GM12878 (cell line): ENCODE data around the gene KAT2A. TPM values are rescaled to one million over a fixed set of nuclear protein-coding genes. Genes with fewer than 3 reads are reported as not detected.

Experiments
- BMI1 ChIP-seq: fragments of 450-650 bp; IDR thresholded peaks from 2 replicates; pipeline ENCODE4 v1.6.1; 2016; ENCODE audit warnings: mild to moderate bottlenecking, moderate library complexity, borderline replicate concordance
- BRCA1 ChIP-seq: IDR thresholded peaks from 2 replicates; pipeline ENCODE4 v1.6.1; 2011; ENCODE audit warnings: low read depth, low read length, improper control_type of control experiment
- CREB1 ChIP-seq: IDR thresholded peaks from 2 replicates; pipeline ENCODE4 v1.6.1; 2012; ENCODE audit warnings: low read depth, mild to moderate bottlenecking, inconsistent platforms
- HDGF ChIP-seq: fragments of 450-650 bp; IDR thresholded peaks from 2 replicates; pipeline ENCODE4 v1.6.1; 2016; ENCODE audit warnings: antibody characterized with exemption
- IRF4 ChIP-seq: IDR thresholded peaks from 2 replicates; pipeline ENCODE4 v1.6.1; 2011; ENCODE audit warnings: low read depth, low read length
- MTA2 ChIP-seq: fragments of 450-650 bp; IDR thresholded peaks from 2 replicates; pipeline ENCODE4 v1.6.1; 2016; ENCODE audit warnings: low read depth, mild to moderate bottlenecking, moderate library complexity
- MXI1 ChIP-seq: fragments of 150-350 bp; IDR thresholded peaks from 2 replicates; pipeline ENCODE4 v1.6.1; 2011; ENCODE audit warnings: low read depth, mild to moderate bottlenecking, inconsistent platforms, low read length, improper control_type of control experiment
- NFXL1 ChIP-seq: fragments of 450-650 bp; IDR thresholded peaks from 2 replicates; pipeline ENCODE4 v1.6.1; 2017; ENCODE audit warnings: antibody characterized with exemption, mild to moderate bottlenecking, borderline replicate concordance
- NR2F1 ChIP-seq: fragments of 450-650 bp; conservative IDR thresholded peaks from 2 replicates; pipeline ENCODE4 v1.6.1; 2017; ENCODE audit warnings: mild to moderate bottlenecking
- POLR2A ChIP-seq: IDR thresholded peaks from 2 replicates; pipeline ENCODE4 v1.6.1; 2011; ENCODE audit warnings: low read depth, mild to moderate bottlenecking, low read length
- POLR2AphosphoS2 ChIP-seq: IDR thresholded peaks from 2 replicates; pipeline ENCODE4 v1.6.1; 2011; ENCODE audit warnings: low read depth, mild to moderate bottlenecking, low read length, improper control_type of control experiment, moderate library complexity
- RB1 ChIP-seq: fragments of 450-650 bp; formaldehyde crosslinking; IDR thresholded peaks from 2 replicates; pipeline ENCODE4 v1.6.1; 2017; ENCODE audit warnings: mild to moderate bottlenecking, borderline replicate concordance
- RFX5 ChIP-seq: IDR thresholded peaks from 2 replicates; pipeline ENCODE4 v1.6.1; 2011; ENCODE audit warnings: low read depth, low read length, improper control_type of control experiment
- SIX5 ChIP-seq: IDR thresholded peaks from 2 replicates; pipeline ENCODE4 v1.6.1; 2011; ENCODE audit warnings: mild to moderate bottlenecking, low read depth, low read length, moderate library complexity; ENCODE audit not compliant: severe bottlenecking
- SPI1 ChIP-seq: IDR thresholded peaks from 2 replicates; pipeline ENCODE4 v1.6.1; 2011; ENCODE audit warnings: low read depth, mild to moderate bottlenecking, low read length, moderate library complexity, borderline replicate concordance; ENCODE audit not compliant: insufficient read depth
- TARDBP ChIP-seq: IDR thresholded peaks from 2 replicates; pipeline ENCODE4 v1.6.1; 2016; ENCODE audit warnings: borderline replicate concordance
- TBL1XR1 ChIP-seq: IDR thresholded peaks from 2 replicates; pipeline ENCODE4 v1.6.1; 2012; ENCODE audit warnings: low read depth, low read length, improper control_type of control experiment
- TCF3 ChIP-seq: IDR thresholded peaks from 2 replicates; pipeline ENCODE4 v1.6.1; 2012; ENCODE audit warnings: low read depth, mild to moderate bottlenecking, low read length, borderline replicate concordance; ENCODE audit not compliant: insufficient read depth
- ZNF274 ChIP-seq: IDR thresholded peaks from one replicate; pipeline ENCODE4 v1.8.0; 2011; ENCODE audit not compliant: insufficient read length, insufficient read depth
- ZZZ3 ChIP-seq: IDR thresholded peaks from 2 replicates; pipeline ENCODE4 v1.6.1; 2011; ENCODE audit warnings: low read depth; ENCODE audit not compliant: control insufficient read depth, insufficient read length
- polyA plus RNA-seq, 11 experiments: library from polyadenylated mRNA; depleted of rRNA in 4 of 11; unstranded in 6 of 11; stranded (reverse) in 5 of 11; fragments of >200 nt; fragmentation: Nextera tagmentation in 4 of 11; fragmentation: Illumina TruSeq in 1 of 11; extraction: Ambion mirVana in 4 of 11; extraction: Trizol in 1 of 11; gene quantifications; 1 replicate in 1 of 11; 2 replicates in 10 of 11; pipeline versions ENCODE4 v1.2.1 to v1.2.3, GENCODE V29; 2011 to 2016; ENCODE audit warnings: inconsistent platforms in 2 of 11, missing spikeins in 2 of 11, low read depth in 1 of 11
- total RNA-seq, 4 experiments: library from RNA; depleted of rRNA in 3 of 4; stranded (reverse); fragments of >200 nt in 3 of 4; fragmentation: Illumina TruSeq in 1 of 4; extraction: Trizol in 1 of 4; gene quantifications; 2 replicates each; pipeline versions ENCODE4 v1.2.1 to v1.2.3, GENCODE V29; 2013 to 2021
- TF ChIP-seq, protein P1 (sequence below): fragments of 450-650 bp; IDR thresholded peaks from 2 replicates; pipeline ENCODE4 v1.6.1; 2017; ENCODE audit warnings: mild to moderate bottlenecking, moderate library complexity
- TF ChIP-seq, protein P2 (sequence below): IDR thresholded peaks from 2 replicates; pipeline ENCODE4 v1.6.1; 2011; ENCODE audit warnings: borderline replicate concordance, low read depth, mild to moderate bottlenecking, moderate library complexity, mixed read lengths, low read length; ENCODE audit not compliant: insufficient read depth; ENCODE audit errors: extremely low read length

Gene KAT2A
- total and polyA plus RNA-seq, 10 of the 15 experiments (the other 5 are each of a cell fraction or from before 2014, with no cell fraction given) = 0.85 to 47.5 (median 14.6) TPM

DNA sequence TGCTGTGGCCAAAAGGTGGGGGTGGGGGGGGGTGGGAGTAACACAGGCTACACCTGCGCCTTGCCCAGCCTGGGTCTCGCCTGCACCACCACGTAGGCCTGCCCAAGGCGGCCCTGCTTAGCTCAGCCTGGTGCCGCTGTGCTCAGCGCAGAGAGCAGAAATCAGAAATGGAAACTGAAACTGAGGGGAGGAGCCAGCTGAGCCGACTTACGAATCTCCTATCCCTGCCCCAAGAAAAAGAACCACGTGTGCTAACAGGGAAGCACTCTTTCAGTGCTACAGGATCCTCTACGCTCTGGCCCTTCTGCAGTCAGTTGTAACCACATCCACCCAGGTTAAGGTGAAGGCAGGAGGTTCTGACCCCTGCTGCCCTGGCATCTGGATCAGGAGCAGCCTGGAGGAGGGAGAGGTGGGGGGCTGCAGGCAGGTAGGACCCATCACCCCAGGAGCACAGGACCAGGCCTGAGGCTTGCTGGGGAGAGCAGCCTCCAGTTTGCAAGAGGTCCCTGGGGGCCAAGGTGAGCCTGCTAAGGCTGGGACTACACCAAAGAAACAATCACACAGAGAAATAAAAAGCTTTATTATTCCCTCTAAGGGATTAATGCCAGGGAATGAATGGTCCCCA, 8.5 kb downstream of the KAT2A start, which contains the start of gene DHX58 (continued):
- TF ChIP-seq MXI1 (peak; percentile 87), ZZZ3 (no peak), RFX5 (no peak), TCF3 (0 out of 2 replicates have a peak, but pooled peaks have one; percentile 31), POLR2AphosphoS2 (peak; percentile 68; the same call in 1 of the 2 replicates), NFXL1 (no peak), IRF4 (peak; percentile 68; the same call in 1 of the 2 replicates), TARDBP (no peak), NR2F1 (peak; percentile 65), BRCA1 (no peak), MTA2 (peak; percentile 11; the same call in 1 of the 2 replicates), SIX5 (no peak), SPI1 (no peak), RB1 (0 out of 2 replicates have a peak, but pooled peaks have one; percentile 18), ZNF274 (no peak), TBL1XR1 (no peak; the same call in 1 of the 2 replicates), BMI1 (no peak), HDGF (peak; percentile 67; the same call in 1 of the 2 replicates), POLR2A (peak; percentile 94), CREB1 (0 out of 2 replicates have a peak, but pooled peaks have one; percentile 19)
- TF ChIP-seq, protein P1, sequence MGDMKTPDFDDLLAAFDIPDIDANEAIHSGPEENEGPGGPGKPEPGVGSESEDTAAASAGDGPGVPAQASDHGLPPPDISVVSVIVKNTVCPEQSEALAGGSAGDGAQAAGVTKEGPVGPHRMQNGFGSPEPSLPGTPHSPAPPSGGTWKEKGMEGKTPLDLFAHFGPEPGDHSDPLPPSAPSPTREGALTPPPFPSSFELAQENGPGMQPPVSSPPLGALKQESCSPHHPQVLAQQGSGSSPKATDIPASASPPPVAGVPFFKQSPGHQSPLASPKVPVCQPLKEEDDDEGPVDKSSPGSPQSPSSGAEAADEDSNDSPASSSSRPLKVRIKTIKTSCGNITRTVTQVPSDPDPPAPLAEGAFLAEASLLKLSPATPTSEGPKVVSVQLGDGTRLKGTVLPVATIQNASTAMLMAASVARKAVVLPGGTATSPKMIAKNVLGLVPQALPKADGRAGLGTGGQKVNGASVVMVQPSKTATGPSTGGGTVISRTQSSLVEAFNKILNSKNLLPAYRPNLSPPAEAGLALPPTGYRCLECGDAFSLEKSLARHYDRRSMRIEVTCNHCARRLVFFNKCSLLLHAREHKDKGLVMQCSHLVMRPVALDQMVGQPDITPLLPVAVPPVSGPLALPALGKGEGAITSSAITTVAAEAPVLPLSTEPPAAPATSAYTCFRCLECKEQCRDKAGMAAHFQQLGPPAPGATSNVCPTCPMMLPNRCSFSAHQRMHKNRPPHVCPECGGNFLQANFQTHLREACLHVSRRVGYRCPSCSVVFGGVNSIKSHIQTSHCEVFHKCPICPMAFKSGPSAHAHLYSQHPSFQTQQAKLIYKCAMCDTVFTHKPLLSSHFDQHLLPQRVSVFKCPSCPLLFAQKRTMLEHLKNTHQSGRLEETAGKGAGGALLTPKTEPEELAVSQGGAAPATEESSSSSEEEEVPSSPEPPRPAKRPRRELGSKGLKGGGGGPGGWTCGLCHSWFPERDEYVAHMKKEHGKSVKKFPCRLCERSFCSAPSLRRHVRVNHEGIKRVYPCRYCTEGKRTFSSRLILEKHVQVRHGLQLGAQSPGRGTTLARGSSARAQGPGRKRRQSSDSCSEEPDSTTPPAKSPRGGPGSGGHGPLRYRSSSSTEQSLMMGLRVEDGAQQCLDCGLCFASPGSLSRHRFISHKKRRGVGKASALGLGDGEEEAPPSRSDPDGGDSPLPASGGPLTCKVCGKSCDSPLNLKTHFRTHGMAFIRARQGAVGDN = peak; percentile 30; the same call in 1 of the 2 replicates
- TF ChIP-seq, protein P2, sequence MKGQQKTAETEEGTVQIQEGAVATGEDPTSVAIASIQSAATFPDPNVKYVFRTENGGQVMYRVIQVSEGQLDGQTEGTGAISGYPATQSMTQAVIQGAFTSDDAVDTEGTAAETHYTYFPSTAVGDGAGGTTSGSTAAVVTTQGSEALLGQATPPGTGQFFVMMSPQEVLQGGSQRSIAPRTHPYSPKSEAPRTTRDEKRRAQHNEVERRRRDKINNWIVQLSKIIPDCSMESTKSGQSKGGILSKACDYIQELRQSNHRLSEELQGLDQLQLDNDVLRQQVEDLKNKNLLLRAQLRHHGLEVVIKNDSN = peak; percentile 81
